Measurements from ENCODE around the gene CEP120.
A peak's percentile ranks its signal among the peaks of the same experiment; 100 is the strongest.
"Not testable (repeated sequence)": the region's sequence is repeated elsewhere in the genome, so short reads cannot be mapped to it uniquely, and the experiment has no call there.

Gene CEP120

DNA sequence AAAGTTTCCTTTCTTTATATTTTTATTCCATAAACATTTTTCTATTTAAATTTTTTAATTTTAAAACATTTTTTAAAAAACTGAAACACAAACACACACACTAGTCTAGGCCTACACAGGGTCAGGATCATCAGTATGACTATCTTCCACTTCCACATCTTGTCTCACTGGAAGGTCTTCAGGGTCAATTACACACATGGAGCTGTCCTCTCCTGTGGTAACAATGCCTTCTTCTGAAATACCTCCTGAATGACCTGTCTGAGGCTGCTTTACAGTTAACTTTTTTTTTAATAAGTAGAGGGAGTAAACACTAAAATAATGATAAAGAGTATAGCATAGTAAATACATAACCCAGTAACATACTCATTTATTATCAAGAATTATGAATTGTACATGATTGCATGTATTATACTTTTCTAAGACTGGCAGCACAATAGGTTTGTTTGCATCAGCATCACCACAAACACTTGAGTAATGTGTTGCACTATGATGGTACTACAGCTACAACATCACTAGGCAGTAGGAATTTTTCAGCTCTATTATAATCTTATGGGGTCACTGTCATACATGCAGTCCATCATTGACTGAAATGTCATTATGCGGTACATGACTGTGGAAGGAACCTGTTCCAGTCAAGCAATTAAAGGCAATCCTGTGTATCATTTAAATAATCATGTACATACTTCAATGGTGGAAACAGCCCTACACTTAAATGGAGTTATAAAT lies 17.4 kb upstream of the CEP120 start:
- no peak for DNase-seq (ENCODE audit: low read depth)
- TF ChIP-seq, protein P1, sequence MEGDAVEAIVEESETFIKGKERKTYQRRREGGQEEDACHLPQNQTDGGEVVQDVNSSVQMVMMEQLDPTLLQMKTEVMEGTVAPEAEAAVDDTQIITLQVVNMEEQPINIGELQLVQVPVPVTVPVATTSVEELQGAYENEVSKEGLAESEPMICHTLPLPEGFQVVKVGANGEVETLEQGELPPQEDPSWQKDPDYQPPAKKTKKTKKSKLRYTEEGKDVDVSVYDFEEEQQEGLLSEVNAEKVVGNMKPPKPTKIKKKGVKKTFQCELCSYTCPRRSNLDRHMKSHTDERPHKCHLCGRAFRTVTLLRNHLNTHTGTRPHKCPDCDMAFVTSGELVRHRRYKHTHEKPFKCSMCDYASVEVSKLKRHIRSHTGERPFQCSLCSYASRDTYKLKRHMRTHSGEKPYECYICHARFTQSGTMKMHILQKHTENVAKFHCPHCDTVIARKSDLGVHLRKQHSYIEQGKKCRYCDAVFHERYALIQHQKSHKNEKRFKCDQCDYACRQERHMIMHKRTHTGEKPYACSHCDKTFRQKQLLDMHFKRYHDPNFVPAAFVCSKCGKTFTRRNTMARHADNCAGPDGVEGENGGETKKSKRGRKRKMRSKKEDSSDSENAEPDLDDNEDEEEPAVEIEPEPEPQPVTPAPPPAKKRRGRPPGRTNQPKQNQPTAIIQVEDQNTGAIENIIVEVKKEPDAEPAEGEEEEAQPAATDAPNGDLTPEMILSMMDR (IDR thresholded peaks at IDR 0.05; ENCODE audit: insufficient read depth, low read depth, low read length, missing control alignments) = no peak
- no peak overlapping the region for H3K4me3 ChIP-seq (ENCODE audit: low read depth, low read length)

DNA sequence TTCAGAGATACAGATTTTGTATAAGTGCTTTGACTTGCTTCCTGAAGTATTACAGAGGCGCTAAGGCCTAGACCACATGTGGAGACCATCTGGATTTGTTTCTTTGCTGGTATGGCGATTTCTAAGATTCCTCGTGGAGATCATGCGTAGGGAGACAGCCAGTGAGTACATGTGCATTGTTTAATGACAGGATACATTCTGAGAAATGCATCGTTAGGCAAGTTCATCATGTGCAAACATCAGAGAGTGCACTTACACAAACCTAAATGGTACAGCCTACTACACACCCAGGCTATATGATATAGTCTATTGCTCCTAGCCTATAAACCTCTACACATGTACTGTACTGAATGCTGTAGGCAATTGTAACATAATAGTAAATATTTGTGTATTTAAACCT lies 16.5 kb upstream of the CEP120 start:
- no peak for DNase-seq (ENCODE audit: low read depth)
- H3K4me3 ChIP-seq (ENCODE audit: low read depth, low read length) = no peak overlapping the region
- TF ChIP-seq, protein P1 (IDR thresholded peaks at IDR 0.05; ENCODE audit: insufficient read depth, low read depth, low read length, missing control alignments) = no peak

DNA sequence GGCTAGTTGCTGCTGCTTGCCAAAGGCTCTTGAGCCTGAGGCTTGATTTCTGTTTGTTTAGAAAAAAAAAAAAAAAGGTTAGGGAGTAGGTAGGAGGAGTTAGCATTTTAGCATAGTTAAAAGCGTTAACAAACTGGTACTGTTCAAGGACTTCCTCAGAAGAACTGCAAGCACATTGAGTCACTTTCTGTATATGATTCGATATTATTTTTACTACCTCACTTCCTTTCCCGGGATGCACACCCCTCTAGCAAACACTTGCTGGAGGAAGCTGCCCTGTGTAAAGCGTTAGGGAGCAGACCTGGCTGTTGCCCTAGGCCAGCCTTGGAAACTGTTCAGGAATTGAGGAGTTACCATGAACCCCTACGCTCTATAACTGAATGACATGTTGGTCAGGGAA lies 15.7 kb upstream of the CEP120 start:
- TF ChIP-seq, protein P1 (IDR thresholded peaks at IDR 0.05; ENCODE audit: insufficient read depth, low read depth, low read length, missing control alignments) = no peak
- DNase-seq (ENCODE audit: low read depth) = peak; percentile 50
- no peak overlapping the region for H3K4me3 ChIP-seq (ENCODE audit: low read depth, low read length)

DNA sequence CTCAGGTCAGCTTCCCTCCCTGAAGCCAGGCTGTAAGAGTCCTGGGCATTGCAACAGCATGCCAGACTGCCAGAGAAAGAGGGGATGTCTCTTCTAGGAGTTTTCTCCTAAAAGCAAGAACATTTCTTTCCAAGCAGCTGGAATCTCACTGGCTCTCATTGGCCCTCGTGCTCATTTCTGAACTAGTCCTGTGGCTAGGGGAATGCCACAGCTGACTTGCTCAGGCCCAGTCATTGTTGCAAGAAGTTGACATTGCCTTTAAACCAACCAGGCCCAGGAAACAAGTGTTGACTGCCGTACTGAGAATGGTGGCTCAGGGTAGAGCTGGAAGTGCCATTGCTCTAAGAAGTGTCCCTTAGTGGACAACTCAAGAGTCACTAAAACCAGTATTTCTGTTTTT lies 15.0 kb upstream of the CEP120 start:
- peak; percentile 69 for DNase-seq (ENCODE audit: low read depth)
- no peak overlapping the region for H3K4me3 ChIP-seq (ENCODE audit: low read depth, low read length)
- TF ChIP-seq, protein P1 (IDR thresholded peaks at IDR 0.05; ENCODE audit: insufficient read depth, low read depth, low read length, missing control alignments) = no peak

DNA sequence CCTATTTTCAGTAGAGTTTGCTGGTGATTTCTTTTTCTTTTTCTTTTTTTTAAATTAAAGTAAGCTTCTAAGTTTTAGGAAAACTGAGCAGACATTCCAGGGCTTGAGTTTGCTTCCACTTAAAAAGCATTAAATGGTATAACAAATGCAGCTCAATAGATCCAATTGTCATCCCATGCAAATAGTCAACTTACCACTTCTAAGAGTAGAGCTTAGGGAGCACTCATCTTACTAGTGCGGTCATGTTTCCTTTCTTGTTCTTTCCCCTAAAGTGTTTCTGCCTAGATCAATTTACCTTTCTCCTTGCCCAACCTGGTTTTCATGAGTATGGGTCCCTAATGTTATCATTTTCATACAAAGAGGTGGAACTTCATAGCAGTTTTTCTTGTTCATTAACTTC lies 13.0 kb upstream of the CEP120 start:
- no peak for DNase-seq (ENCODE audit: low read depth)
- TF ChIP-seq, protein P1 (IDR thresholded peaks at IDR 0.05; ENCODE audit: insufficient read depth, low read depth, low read length, missing control alignments) = no peak
- H3K4me3 ChIP-seq (ENCODE audit: low read depth, low read length) = no peak overlapping the region

DNA sequence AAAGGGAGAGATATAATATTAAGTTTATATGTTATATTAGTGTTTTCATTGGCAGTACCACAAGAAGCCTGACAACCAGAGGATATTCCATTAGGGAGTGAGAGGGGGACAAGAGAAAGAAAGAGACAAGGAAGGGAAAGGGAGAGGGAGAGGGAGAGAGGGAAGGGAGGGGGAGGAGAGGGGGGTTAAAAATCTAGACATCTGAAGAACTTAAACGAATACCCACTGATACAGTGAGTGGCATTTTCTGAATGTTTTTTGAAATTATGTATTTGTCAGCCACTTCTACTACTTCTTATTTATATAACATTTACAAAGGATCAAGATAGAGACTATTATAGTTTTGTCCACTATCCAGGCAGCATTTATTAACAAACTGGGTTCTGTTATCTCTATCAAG lies 11.6 kb upstream of the CEP120 start:
- no peak for DNase-seq (ENCODE audit: low read depth)
- H3K4me3 ChIP-seq (ENCODE audit: low read depth, low read length) = no peak overlapping the region
- TF ChIP-seq, protein P1 (IDR thresholded peaks at IDR 0.05; ENCODE audit: insufficient read depth, low read depth, low read length, missing control alignments) = no peak

DNA sequence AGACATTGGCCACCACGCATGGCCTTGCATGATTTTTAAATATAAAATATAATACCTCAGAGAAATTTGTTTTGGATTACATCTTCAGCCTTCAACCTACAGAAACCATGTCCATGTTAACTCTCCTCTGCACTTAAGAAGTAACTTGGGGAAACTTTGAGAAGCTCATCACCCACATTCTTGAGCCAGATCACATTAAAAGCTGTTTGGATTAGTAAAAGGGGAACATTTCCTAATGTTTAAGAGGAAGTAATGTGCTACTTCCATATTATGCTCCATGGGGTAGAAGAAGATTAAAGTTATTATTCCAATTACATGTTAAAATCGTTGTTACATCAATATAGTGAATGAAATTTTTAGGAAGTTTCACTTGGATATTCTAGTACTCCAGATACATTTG lies 10.4 kb upstream of the CEP120 start:
- TF ChIP-seq, protein P1 (IDR thresholded peaks at IDR 0.05; ENCODE audit: insufficient read depth, low read depth, low read length, missing control alignments) = no peak
- H3K4me3 ChIP-seq (ENCODE audit: low read depth, low read length) = no peak overlapping the region
- DNase-seq (ENCODE audit: low read depth) = no peak

DNA sequence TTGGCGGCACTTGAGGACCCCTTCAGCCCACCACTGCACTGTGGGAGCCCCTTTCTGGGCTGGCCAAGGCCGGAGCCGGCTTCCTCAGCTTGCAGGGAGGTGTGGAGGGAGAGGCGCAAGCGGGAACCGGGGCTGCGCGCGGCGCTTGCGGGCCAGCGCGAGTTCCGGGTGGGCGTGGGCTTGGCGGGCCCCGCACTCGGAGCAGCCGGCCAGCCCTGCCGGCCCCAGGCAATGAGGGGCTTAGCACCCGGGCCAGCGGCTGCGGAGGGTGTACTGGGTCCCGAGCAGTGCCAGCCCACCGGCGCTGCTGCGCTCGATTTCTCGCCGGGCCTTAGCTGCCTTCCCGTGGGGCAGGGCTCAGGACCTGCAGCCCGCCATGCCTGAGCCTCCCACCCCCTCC lies 7.2 kb upstream of the CEP120 start:
- peak overlapping the region; percentile 21; the same call in 1 of the 2 replicates for H3K4me3 ChIP-seq (ENCODE audit: low read depth, low read length)
- DNase-seq (ENCODE audit: low read depth) = not testable (repeated sequence)

Measured in GM12865 (cell line).